HG03103 (cell line): ENCODE results near the gene B4GAT1.
"Not testable (repeated sequence)": the region's sequence is repeated elsewhere in the genome, so short reads cannot be mapped to it uniquely, and the experiment has no call there.

ENCODE experiments used
- ATAC-seq: cut with Tn5 transposase; IDR thresholded peaks from one replicate; pipeline ENCODE4 v1.9.1; 2021; ENCODE audit warnings: low read depth; ENCODE audit not compliant: unreplicated experiment

The B4GAT1 gene

GRCh38 chr11:66347425-66348276, at the start of gene B4GAT1:
B4GAT1 (minus strand) TSS chr11:66347629; CDS start chr11:66347545, 84 bp downstream.
- no peak for ATAC-seq

DNA sequence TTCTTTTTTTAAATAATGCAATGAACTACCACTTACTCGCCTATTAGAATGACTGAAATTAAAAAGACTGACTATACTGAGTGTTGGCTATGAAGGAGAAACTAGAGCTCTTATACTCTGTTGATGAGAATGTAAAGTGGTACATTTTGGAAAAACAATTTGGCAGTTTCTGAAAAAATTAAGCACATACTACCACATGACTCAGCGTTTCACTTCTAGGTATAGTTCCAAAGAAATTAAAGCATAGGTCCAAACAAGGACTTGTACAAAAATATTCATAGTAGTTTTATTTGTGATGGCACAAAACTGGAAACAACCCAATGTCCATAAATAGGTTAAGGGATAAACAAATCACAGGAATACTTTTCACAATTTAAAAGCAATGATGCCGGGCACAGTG, 46.5 kb upstream of the B4GAT1 start:
- no peak for ATAC-seq

GRCh38 chr11:66391322-66391721, 43.9 kb upstream of the B4GAT1 start:
- ATAC-seq, result no peak

DNA sequence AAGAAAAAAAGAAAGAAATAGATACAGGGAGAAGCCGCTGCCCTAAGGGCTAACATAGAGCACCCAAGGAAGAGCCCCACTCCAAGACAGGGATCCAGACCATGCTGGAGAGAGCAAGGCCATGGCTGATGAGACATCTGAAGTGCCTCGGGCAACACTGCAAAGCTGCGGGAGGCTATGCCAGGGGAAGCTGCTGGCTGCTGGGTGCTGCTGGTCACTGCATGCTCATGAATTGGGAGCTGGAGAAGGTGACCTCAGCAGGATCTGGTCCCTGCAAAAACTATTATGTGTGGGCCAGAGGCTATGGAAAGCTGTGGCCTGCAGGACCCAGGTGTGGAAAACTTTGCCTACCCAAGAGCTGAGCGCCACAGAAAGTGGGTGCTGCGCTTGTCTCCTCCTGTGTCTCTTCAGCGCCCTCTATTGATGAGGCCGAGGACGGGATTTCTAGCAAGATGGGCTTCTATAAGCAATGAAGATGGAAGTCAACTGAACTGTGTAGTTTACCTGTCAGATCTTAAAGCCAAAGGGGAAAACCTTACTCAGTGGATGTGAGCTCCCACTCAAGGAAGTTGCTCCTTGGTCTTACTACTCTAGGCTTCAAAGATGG, 41.5 kb upstream of the B4GAT1 start:
- no peak for ATAC-seq

GRCh38 chr11:66386171-66387069, 39.0 kb upstream of the B4GAT1 start:
- no peak for ATAC-seq

GRCh38 chr11:66384316-66384715, 36.9 kb upstream of the B4GAT1 start:
- not testable (repeated sequence) for ATAC-seq

- not testable (repeated sequence) for ATAC-seq
Measured at GRCh38 chr11:66380264-66380663, 32.8 kb upstream of the B4GAT1 start.

- not testable (repeated sequence) for ATAC-seq
Measured at GRCh38 chr11:66373690-66374287, 26.4 kb upstream of the B4GAT1 start.

- ATAC-seq, result no peak
Measured at GRCh38 chr11:66373265-66373664, 25.8 kb upstream of the B4GAT1 start.

DNA sequence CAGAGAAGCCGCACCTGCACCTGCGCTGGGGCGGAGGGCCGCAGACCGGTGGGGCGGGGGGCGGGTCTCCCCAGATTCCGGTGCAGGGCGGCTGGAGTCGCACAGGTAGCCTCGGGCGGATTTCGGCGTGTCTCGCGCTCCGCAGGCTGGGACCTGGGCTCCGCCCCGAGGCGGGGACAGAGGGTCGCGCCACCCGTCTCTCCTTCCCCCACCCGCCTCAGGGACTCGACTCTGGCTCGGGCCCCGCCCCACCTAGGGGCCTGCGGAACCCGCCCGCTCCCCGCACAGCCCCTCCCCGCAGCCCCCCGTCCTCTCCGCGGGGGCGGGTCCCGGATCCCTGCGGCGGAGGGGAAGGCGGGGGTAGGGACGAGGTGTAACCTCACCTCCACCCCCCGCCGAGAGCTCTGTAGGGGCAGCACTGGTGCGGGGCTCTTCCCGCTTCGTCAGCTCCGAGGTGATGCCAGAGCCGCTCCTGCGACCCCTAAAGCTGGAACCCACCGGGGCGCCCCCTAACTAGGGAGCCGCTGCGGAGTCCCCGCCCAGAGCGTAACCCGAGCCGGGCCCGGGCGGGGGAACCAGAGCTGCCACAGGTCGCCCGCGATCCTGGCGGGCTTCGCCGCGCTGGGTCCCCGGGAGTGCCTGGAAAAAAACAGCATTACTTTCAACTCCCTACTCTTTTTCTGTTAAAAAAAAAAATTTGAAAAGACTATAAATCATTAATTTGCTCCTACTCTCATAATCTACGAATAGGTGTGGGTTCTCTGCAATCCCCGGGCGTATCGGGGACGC, 24.4 kb upstream of the B4GAT1 start, which contains the start of gene SLC29A2:
SLC29A2 (minus strand) TSS at position 134 of the 789 bp plus-strand sequence. CDS start 169 bp downstream, outside the sequence.
- ATAC-seq, result peak; percentile 49

DNA sequence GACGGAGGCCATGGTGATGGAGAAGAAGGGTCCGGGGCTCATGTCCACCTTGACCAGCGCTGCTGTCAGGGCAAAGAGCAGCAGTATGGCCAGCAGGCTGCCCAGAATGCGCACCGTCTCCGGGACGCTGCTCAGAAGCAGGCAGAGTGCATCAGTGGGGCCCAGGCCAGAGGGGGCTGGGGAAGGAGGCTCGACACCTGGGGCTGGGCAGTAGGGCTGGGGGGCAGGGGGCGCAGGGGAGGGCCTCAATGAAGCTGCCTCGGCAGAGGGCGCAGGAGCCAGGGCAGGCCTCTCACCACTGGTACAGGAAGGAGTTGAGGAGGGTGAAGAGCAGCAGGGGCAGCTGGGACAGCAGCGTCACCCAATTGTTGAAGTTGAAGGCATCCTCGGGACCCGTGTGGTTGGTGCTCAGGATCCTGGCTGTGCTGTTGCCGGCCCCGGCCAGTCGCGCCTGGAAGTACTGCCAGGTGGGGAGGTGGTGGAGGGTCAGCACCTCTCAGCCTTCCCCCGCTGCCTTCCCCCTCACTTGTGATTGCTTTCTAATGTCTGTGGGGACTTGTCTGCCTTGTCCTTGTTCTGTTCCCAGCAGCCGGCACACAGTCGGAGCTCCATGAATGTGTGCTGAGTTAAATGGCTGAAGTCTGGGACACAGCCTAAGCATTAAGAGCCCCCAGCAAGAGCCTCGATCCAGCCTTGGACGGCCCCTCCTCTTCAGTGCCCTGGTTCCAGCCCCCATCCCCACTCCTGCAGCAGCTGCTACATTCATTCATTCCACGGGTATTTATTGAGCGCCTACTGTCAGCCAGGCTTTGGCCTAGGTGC, 21.9 kb upstream of the B4GAT1 start:
- no peak for ATAC-seq

DNA sequence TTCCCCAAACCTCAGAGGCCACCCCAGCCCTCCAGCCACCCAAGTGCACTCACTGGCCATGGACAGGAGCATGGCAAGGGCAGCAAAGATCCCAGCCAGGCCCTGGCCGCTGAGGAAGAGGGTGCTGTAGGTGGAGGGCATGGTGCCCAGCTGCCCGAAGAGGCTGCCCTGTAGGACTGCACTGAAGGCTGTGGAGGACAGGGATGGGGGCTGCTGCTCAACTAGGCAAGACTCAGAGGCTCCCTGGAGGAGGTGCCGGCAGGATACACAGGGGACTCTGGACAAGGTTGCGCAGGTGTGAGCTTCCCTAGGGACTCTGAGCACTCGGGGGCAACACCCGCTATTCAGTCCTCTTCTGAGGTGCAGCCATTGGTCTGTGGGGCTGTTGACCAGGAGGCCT, 21.1 kb upstream of the B4GAT1 start:
- ATAC-seq, result no peak

- no peak for ATAC-seq
Measured at GRCh38 chr11:66367561-66368312, 20.3 kb upstream of the B4GAT1 start.

- ATAC-seq, result no peak
Measured at GRCh38 chr11:66366844-66367477, 19.5 kb upstream of the B4GAT1 start.

- no peak for ATAC-seq
Measured at GRCh38 chr11:66365711-66366619, 18.5 kb upstream of the B4GAT1 start.

- no peak for ATAC-seq
Measured at GRCh38 chr11:66365166-66365565, 17.7 kb upstream of the B4GAT1 start.
